ENCODE data around the gene ZXDC. TPM values are rescaled to one million over a fixed set of nuclear protein-coding genes. Genes with fewer than 3 reads are reported as not detected.

ZXDC gene
- total and polyA plus RNA-seq, 11 donors = 8.7 to 40.3 (median 19.3) TPM

- WGBS, 4 donors = 76 to 90% (median 80%) methylated on average over 11 of the region's 11 CpGs
- TF ChIP-seq POLR2A (IDR thresholded peaks at IDR 0.05) = no peak
- TF ChIP-seq, protein P1, sequence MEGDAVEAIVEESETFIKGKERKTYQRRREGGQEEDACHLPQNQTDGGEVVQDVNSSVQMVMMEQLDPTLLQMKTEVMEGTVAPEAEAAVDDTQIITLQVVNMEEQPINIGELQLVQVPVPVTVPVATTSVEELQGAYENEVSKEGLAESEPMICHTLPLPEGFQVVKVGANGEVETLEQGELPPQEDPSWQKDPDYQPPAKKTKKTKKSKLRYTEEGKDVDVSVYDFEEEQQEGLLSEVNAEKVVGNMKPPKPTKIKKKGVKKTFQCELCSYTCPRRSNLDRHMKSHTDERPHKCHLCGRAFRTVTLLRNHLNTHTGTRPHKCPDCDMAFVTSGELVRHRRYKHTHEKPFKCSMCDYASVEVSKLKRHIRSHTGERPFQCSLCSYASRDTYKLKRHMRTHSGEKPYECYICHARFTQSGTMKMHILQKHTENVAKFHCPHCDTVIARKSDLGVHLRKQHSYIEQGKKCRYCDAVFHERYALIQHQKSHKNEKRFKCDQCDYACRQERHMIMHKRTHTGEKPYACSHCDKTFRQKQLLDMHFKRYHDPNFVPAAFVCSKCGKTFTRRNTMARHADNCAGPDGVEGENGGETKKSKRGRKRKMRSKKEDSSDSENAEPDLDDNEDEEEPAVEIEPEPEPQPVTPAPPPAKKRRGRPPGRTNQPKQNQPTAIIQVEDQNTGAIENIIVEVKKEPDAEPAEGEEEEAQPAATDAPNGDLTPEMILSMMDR (IDR thresholded peaks at IDR 0.05) = no peak
- Histone ChIP-seq H3K36me3 (no peaks in the 10 kb centered on the region), H3K4me3 (no peak overlapping the region), H3K4me1 (peaks cover 0 to 4% (median 0%) of the 10 kb centered on the region in 12 donors), H3K27ac (no peak overlapping the region), H3K27me3 (peaks cover 0 to 5% (median 0%) of the 10 kb centered on the region in 9 donors), H3K9me3 (no peaks in the 10 kb centered on the region)
- peak in 3 of 5 donors; percentile 9 to 39 (median 10) for DNase-seq
- no peak for ATAC-seq
- intact Hi-C loops (cut with DNase I) = no loop called here
Observed at GRCh38 chr3:126514161-126514560, 38.5 kb upstream of the ZXDC start.

DNA sequence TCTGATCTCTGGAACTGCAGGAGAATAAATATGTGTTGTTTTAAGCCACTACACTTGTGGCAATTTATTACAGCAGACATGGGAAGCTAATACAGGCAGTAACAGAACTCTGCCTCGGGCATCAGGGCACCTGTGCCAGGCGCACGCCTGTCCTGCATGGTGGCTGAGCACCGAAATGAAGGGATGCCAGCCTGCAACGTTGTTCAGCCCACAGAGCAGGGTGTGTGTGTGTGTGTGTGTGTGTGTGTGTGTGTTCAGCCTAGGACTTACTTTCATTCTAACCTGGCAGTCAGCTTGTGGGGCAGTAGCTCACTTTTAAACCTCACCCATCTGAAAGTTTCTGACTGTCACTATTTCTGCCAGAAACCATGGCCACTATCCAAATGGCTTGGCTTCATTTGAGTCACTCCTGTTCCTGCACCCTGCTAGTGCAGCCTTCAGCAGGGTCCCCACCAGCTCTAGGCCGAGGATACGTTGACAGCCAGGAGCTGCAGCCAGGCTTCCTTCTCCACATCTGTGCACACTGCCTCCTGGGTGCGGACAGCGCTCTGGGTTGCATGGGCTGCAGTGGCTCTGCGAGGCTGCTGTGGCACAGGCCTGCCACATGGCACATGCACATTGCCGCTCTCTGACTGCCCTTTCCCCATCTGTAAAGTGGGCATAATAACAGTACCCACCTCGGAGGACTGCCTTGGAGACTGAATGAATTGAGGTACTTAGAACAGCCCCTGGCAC, 37.4 kb upstream of the ZXDC start:
- H3K4me3 ChIP-seq = no peak overlapping the region
- intact Hi-C loops (cut with DNase I) = no loop called here
- DNase-seq = peak in 3 of 5 donors; percentile 21 to 45 (median 25)
- ATAC-seq = peak in 3 of 4 donors; percentile 22 to 40 (median 24)
- H3K27me3 ChIP-seq = peaks cover 0 to 4% (median 0%) of the 10 kb centered on the region in 9 donors
- no peaks in the 10 kb centered on the region for H3K9me3 ChIP-seq
- H3K4me1 ChIP-seq = peaks cover 0 to 4% (median 0%) of the 10 kb centered on the region in 12 donors
- TF ChIP-seq POLR2A (IDR thresholded peaks at IDR 0.05) = no peak
- TF ChIP-seq, protein P1 (IDR thresholded peaks at IDR 0.05) = no peak
- WGBS, 4 donors = 67 to 72% (median 69%) methylated on average over 10 to 12 of the region's 12 CpGs
- no peak overlapping the region for H3K27ac ChIP-seq
- no peaks in the 10 kb centered on the region for H3K36me3 ChIP-seq

- Histone ChIP-seq H3K4me3 (no peak overlapping the region), H3K27me3 (peaks cover 0 to 4% (median 0%) of the 10 kb centered on the region in 9 donors), H3K4me1 (peaks cover 0 to 4% (median 0%) of the 10 kb centered on the region in 12 donors), H3K27ac (no peak overlapping the region), H3K9me3 (no peaks in the 10 kb centered on the region), H3K36me3 (no peaks in the 10 kb centered on the region)
- intact Hi-C loops (cut with DNase I) = no loop called here
- WGBS, 4 donors = 55 to 66% (median 62%) methylated on average over 7 of the region's 7 CpGs
- DNase-seq (peak in 3 of 5 donors; percentile 18 to 28 (median 20)), ATAC-seq (peak in 3 of 4 donors; percentile 41 to 57 (median 49))
- TF ChIP-seq, protein P1 (IDR thresholded peaks at IDR 0.05) = no peak
- TF ChIP-seq POLR2A (IDR thresholded peaks at IDR 0.05) = no peak
Observed at GRCh38 chr3:126512026-126512425, 36.3 kb upstream of the ZXDC start.

- H3K27ac ChIP-seq = no peak overlapping the region
- 59 to 68% (median 65%) methylated on average over 7 of the region's 7 CpGs for WGBS, 4 donors
- no peak for ATAC-seq
Observed at GRCh38 chr3:126511291-126511690, 35.6 kb upstream of the ZXDC start.

More at GRCh38 chr3:126511291-126511690, 35.6 kb upstream of the ZXDC start:
- Histone ChIP-seq H3K27me3 (peaks cover 0 to 4% (median 0%) of the 10 kb centered on the region in 9 donors), H3K9me3 (no peaks in the 10 kb centered on the region), H3K4me3 (no peak overlapping the region), H3K36me3 (no peaks in the 10 kb centered on the region), H3K4me1 (peaks cover 0 to 4% (median 0%) of the 10 kb centered on the region in 12 donors)
- DNase-seq = peak in 3 of 5 donors; percentile 5 to 23 (median 20)
- TF ChIP-seq POLR2A (IDR thresholded peaks at IDR 0.05) = no peak
- TF ChIP-seq, protein P1 (IDR thresholded peaks at IDR 0.05) = no peak
- intact Hi-C loops (cut with DNase I) = no loop called here
